G401 (cell line): ENCODE measurements around the gene RASSF3. TPM values are rescaled to one million over a fixed set of nuclear protein-coding genes. Genes with fewer than 3 reads are reported as not detected.
"Not testable (repeated sequence)": the region's sequence is repeated elsewhere in the genome, so short reads cannot be mapped to it uniquely, and the experiment has no call there.

Experiments used
- DNase-seq: peaks from one replicate; pipeline ENCODE4 v3.0.0-alpha.2; 2015; ENCODE audit warnings: low spot score
- in situ Hi-C: cut with HindIII; loops from 2 replicates; pipeline ENCODE4 v1.10.0; 2016; ENCODE audit warnings: low sequenced_read_pairs, mixed read lengths
- total RNA-seq: library from RNA; depleted of rRNA; stranded (reverse); fragments of >200 nt; shearing (Covaris generic); gene quantifications from 2 replicates; pipeline ENCODE4 v1.2.3, GENCODE V29; 2014

The RASSF3 gene
- total RNA-seq, 1 experiment from 2014 or later = 43.4 TPM

DNA sequence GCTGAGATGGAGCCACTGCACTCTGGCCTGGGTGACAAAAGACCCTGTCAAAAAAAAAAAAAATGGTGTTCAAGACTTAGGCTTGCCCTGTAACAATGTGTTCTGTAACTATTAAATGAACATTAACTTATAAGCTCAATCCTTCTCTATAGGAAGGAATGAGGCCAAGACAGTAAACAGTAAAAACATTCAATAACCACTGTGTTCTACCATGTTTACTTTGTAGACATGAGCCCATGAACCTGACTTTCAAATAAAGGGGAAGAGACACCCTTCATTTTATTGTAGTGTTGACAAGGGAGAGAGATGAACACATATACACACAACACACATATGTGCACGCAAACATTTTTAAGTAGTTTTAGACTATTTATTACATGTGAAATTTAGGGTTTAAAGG is 20.1 kb upstream of the RASSF3 start:
- in situ Hi-C loops = no loop called here
- DNase-seq = no peak

DNA sequence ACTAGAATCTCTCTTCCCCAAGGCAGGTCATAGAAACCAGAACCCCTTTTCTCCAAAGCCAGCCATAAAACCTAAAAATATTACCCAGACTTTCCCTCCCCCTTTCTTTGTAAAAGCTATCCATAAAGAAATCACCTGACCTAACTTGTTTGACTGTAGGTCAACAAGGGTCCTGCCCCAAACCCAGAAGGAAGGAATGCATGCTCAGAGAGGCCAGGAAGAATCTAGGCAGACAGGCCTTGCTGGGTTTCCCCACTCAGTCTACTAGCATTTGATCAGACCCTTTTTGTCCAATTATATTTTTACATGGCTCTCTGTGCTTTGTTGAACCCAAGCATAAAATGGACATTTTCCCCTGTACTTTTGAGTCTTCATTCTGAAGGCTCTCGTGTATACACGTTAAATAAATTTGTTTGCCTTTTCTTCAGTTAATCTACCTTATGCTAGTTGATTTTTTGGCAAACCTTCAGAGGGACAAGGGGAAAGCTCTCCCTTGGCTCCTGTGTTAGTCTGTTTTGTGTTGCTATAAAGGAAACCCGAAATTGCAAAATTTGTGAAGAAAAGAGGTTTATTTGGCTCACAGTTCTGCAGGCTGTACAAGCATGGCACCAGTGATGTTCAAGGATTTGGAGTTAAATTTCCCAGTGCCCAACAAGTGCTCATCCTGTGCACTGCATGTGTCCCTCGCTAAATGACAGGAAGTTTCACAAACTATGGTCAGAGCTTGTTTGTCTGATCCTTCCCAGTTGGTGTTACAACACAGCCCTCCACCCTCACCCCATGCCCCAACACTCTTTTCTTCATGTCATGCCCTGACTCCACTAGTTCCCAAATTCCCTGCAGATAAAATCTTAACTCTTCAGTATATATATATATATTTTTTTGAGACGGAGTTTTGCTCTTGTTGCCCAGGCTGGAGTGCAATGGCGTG is 14.2 kb upstream of the RASSF3 start:
- in situ Hi-C loops = no loop called here
- DNase-seq = no peak

- DNase-seq = no peak
- in situ Hi-C loops = no loop called here
Measured at GRCh38 chr12:64598831-64599230, 11.5 kb upstream of the RASSF3 start.

DNA sequence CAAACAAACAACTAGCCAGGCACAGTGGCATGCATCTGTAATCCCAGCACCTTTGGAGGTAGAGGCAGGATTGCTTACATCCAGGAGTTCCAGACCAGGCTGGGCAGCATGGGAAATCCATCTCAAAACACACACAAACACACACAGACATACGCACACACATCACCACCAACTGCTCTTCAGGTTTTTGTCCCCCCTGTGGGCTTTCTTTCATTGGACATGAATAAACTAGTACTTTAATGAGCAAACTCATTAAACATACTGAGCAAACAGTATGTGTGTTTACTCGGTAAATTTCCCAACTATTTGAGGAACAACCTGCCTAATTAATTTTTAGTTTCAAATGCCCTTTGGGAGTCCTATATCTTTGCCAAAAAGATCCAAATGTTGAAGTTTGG is 10.1 kb upstream of the RASSF3 start:
- in situ Hi-C loops = no loop called here
- no peak for DNase-seq

- no peak for DNase-seq
- in situ Hi-C loops = no loop called here
Measured at GRCh38 chr12:64603183-64603841, 7.0 kb upstream of the RASSF3 start.

- peak; percentile 27 for DNase-seq
- in situ Hi-C loops = no loop called here
Measured at GRCh38 chr12:64608901-64609535, 1.3 kb upstream of the RASSF3 start.

- in situ Hi-C loops = no loop called here
Measured at GRCh38 chr12:64609536-64610078, 688 bp upstream of the RASSF3 start.

DNA sequence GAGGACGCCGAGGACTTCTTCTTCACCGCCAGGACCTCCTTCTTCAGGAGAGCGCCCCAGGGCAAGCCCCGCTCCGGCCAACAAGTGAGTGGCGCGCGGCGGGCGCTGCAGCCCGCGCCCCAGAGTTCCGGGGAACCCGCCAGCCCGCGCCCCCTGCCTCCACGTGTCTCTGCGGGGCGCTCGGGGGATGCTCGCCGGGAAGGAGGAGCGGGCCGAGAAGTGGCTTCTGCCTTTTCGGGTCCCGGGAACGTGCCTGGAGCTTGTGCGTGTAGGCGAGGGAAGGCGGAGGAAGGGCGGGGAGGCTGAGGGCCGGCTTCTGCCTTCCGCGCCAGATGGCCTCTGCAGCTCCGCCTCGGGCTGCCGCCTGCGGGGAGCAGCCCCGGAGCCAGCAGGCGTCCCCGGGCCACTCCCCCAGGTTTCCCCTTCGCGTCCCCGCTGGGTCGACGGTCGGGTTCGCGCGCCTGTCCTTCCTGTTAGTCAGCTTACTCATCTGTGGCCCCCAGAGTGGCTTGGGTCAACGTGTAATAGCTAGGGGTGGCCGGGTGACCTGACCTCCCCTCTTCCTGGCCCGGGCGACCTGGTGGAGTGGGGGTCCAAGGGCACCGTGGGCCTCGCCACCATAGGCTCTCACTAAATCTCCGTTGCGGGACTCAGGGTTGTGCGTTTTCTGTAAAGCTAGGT is 505 bp downstream of the RASSF3 start:
- in situ Hi-C loops = no loop called here
- peak; percentile 12 for DNase-seq

More at GRCh38 chr12:64609536-64610078, 688 bp upstream of the RASSF3 start:
- peak; percentile 16 for DNase-seq

DNA sequence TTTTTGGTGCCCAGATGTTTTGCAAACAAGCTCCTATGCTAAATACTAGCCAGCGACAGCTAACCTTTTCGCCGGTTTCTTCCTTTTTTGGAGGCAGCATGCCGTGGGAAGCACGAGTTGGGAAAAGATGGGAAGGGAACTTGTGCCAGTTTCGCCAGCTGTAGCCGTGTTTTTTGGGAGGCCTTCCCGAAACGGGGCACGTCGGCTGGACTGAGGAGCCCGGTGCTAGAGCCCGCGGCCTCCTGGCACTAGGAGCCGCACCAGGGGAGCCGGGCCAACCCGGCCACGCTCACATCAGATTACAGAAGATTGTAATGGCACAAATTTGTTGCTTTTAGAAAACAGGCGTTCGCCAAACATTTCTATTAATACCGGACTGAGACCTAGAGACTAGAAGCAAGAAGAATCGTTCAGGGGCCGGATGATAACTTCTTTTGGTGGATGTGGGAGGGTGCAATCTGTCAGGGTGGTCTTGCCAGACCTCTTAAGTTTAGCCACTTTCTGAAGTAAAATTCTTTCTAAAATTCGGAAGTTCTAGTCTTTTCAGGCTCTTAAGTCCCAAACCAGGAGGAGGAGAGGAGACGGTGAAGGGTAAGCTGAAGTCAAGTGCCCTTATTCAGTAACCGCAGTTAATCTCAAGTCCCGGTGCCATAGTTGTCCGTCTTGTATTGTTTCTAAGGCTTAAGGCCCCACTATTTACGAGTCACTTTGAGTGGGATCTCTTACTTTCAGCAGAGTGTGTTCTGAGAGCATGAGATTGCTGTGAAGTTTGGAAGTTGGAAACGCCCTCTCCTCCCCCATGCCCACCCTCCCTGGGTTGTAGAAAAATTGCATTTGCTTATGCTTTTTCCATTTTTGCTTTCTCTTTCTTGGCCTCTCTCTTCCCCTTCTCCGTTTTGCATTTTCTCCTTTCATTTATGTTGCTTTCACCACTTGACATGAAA is 1.3 kb downstream of the RASSF3 start:
- DNase-seq = no peak
- in situ Hi-C loops = no loop called here

DNA sequence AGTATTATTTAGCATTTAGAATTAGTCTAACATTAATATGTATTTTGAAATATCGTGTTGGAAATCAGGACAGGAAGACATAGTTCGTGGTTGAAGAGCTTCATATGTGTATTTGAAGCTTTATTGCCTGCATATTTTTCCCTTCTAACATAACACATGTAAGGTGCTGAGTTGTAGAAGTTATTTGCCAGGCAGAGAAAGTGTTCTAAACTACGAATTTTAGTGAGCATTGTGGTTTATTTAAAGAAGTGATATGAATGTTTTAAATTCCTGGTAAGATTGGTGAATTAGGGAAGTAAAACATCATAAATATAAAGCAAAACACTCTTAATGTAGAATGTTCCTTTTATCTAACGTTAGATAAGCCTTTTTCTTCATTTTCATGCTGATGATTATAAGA is 2.5 kb downstream of the RASSF3 start:
- in situ Hi-C loops = no loop called here
- no peak for DNase-seq

DNA sequence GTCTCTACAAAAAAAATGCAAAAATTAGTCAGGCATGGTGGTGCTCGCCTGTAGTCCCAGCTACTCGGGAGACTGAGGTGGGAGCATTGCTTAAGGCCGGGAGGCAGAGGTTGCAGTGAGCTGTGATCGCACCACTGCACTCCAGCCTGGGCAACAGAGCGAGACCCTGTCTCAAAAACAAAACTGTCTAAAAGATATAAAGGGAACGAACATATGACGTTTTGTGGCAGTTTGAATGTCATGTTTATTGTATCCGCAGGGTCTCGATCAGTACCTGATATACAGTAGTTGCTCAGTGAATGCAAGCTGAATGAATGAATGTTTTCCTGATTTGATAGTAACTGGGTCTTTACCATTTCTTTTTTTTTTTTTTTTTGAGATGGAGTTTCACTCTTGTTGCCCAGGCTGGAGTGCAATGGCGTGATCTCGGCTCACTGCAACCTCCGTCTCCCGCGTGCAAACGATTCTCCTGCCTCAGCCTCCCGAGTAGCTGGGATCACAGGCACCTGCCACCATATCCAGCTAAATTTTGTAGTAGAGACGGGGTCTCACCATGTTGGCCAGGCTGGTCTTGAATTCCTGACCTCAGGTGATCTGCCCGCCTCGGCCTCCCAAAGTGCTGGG is 3.6 kb downstream of the RASSF3 start:
- in situ Hi-C loops, DNase-seq: not testable (repeated sequence)

DNA sequence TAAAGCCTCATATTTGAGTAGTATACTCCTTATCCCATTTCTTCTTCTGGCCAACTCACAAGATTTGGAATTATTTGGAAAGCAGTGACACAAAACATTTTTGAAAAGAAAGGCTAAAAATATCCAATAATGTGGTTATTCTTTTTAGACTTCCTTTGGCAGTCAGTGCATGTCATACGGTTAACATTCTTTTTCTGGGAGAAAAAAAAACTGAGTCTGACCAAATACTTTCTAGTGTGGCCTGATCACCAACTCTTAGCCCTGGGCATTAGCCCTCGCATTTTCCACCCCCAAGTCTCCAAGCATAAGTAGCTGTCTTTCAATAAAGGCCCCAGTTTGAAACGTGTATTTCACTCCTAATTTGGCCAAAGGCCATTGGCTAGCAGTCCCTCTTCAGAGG is 5.9 kb downstream of the RASSF3 start:
- DNase-seq = no peak
- in situ Hi-C loops = no loop called here

DNA sequence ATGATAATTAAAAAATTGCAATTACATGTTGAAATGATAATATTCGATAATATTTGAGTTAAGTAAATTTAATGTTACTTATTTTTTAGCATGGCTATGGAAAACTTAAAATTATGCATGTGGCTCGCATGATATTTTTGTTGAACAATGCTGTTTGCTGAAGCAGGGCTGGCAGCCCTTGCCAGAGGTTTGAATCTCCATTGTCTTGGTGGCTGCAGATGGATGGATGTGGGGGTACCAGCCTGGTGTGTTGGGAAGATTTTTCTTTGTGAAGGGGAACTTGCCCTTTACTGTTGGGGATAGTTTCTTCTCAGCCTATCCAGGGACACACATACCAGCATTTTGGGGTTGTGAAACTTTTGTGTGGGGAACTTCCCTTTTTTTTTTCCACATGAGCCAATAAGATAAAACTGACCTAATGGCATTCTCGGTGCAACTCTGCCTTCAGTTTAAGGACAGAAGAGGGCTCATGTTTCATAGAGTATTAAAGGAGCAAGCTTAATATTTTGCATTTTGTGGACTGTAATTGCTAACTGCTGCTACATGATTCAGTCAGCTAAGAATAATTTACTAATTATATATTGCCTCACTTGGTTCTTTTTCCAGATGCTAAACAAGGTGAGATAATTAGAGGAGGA is 8.8 kb downstream of the RASSF3 start:
- in situ Hi-C loops = no loop called here
- DNase-seq = no peak

DNA sequence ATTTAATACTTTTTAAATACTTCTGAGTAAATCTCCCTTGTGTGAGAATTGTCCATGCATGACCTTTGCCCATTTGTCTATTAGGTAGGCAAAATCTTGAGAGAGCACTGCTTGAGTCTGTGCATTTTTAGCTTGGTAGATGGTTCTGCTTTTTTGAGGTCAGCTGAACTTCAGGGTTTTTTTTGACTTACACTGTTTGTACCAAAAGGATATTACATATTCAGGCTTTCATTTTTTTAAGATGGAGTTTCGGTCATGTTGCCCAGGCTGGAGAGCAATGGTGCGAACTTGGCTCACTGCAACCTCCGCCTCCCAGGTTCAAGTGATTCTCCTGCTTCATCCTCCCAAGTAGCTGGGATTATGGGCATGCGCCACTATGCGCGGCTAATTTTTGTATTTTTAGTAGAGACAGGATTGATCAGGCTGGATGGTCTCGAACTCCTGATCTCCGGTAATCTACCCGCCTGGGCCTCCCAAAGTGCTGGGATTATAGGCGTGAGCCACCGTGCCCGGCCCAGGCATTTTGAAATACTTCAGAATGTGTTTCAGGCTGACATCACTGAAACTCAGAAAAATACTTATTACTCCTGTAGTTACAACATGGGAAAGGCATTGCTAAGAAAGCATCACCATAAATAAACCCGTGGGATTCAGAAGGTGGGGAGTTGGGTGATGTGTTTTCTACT is 11.1 kb downstream of the RASSF3 start:
- in situ Hi-C loops = no loop called here
- no peak for DNase-seq

- DNase-seq = no peak
- in situ Hi-C loops = no loop called here
Measured at GRCh38 chr12:64624035-64624434, 13.7 kb downstream of the RASSF3 start.

DNA sequence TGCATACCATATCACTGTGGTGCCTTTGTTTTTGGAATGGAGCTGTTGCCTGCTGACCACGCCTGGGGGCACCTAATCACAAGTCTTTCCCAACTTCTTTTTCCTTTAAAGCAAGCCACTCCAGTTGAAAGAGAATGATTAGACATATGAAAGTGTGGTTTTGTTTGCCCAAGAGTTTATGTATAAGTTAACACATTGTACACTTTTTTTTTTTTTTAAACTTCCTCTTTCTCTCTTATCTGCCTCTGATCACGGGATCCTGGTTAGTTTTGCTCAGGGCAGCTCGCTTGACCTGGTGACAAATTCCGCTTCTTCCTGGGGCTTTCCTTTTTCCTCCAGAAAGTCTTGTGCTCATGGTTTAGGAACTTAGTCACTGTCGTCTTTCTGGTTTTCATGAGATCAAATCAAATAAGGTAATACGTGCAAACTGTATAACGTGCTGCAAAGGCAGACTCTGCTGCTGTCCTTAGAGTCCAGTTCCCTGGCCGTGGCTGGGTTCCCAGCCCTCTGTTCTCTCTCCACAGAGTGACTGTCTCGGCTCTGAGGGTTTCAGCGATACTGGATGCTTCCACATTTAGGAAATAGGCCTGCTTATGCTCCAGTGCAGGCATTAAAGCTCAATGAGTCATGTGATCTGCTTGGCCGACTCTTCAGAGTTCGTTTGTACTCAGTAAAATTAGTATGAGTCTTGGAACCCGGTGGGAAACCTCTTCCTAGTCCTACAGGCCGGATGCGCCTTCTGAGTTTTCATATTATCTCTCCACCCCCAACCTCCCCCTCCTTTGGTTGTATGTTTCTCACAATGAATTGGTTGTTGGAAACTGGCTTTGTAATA is 15.2 kb downstream of the RASSF3 start:
- DNase-seq = peak; percentile 36
- in situ Hi-C loops = no loop called here
